K562 (cell line): Measurements from ENCODE around the gene PATJ. TPM values are rescaled to one million over a fixed set of nuclear protein-coding genes. Genes with fewer than 3 reads are reported as not detected.

ENCODE experiments used
- ATAC-seq: fragments of 200-7000 bp; cut with Tn5 transposase; 3 replicates; pipeline ENCODE4 v1.9.1; 2020; ENCODE audit warnings: moderate library complexity
- BruUV-seq: library from RNA; stranded (reverse); fragments of 400-500 nt; replicated peaks from 2 replicates; lab custom pipeline; 2021; lab: Mats Ljungman, UMichigan
- CTCF ChIA-PET: fragments of 300-600 bp; formaldehyde crosslinking; extraction: SDS; loops from one replicate; lab custom pipeline; 2021; ENCODE audit warnings: low intra/inter-chr PET ratio; lab: Yijun Ruan, JAX
- POLR2A ChIA-PET: fragments of 300-600, 350-650 bp; sonication (Branson Sonifier 250); formaldehyde crosslinking; extraction: SDS; loops from one replicate; lab custom pipeline; 2021; ENCODE audit warnings: antibody characterized with exemption, inconsistent platforms; lab: Yijun Ruan, JAX
- DNase-seq, 4 experiments: peaks; one replicate each; pipeline versions ENCODE4 v3.0.0 to v3.0.0-alpha.2; 2011 to 2018; ENCODE audit warnings: low spot score in 3 of 4, mixed read lengths in 3 of 4; ENCODE audit errors: extremely low read depth in 1 of 4
- FAIRE-seq: peaks from 2 replicates; lab custom pipeline; 2011; peaks lifted over from hg19 to GRCh38; lab: Jason Lieb, UNC
- H2AFZ ChIP-seq: 2 replicates; pipeline ENCODE4 v1.6.0; 2011; ENCODE audit warnings: low read depth, low read length, control low read depth, inconsistent platforms
- H3K27ac ChIP-seq: fragments of 200-600 bp; 3 replicates; pipeline ENCODE4 v1.8.0; 2011; ENCODE audit warnings: low read depth, mild to moderate bottlenecking, control low read depth, inconsistent platforms, low read length, moderate library complexity, mixed read lengths; ENCODE audit errors: extremely low read depth
- H3K27me3 ChIP-seq, 2 experiments: fragments of 300-600 bp in 1 of 2; 2 replicates in 1 of 2; 3 replicates in 1 of 2; pipeline versions ENCODE4 v1.6.0 to v1.8.0; 2011; ENCODE audit warnings: inconsistent platforms in 2 of 2, low read length in 2 of 2, mild to moderate bottlenecking in 1 of 2, mixed read lengths in 1 of 2, moderate library complexity in 1 of 2; ENCODE audit not compliant: control insufficient read depth in 2 of 2, insufficient read depth in 2 of 2
- H3K36me3 ChIP-seq: fragments of 300-600 bp; 3 replicates; pipeline ENCODE4 v1.8.0; 2011; ENCODE audit warnings: mild to moderate bottlenecking, low read length, inconsistent platforms; ENCODE audit not compliant: control insufficient read depth, insufficient read depth
- H3K4me1 ChIP-seq, 2 experiments: fragments of 200-600 bp in 1 of 2; replicated peaks in 1 of 2; 2 replicates in 1 of 2; 3 replicates in 1 of 2; pipeline versions ENCODE4 v1.5.1 to v1.8.0; 2011; ENCODE audit warnings: inconsistent platforms in 2 of 2, low read length in 2 of 2, mild to moderate bottlenecking in 1 of 2, mixed read lengths in 1 of 2, moderate library complexity in 1 of 2; ENCODE audit not compliant: control insufficient read depth in 2 of 2, insufficient read depth in 2 of 2
- H3K4me2 ChIP-seq: 2 replicates; pipeline ENCODE4 v1.6.1; 2011; ENCODE audit warnings: low read length, control low read depth, inconsistent platforms, mixed read lengths; ENCODE audit not compliant: insufficient read depth
- H3K4me3 ChIP-seq: fragments of 200-600 bp; sonication (generic), shearing (Covaris generic); 2 replicates; pipeline ENCODE4 v1.5.1; 2016; ENCODE audit warnings: control low read depth, inconsistent platforms
- H3K79me2 ChIP-seq: fragments of 200-600 bp; 3 replicates; pipeline ENCODE4 v1.8.0; 2011; ENCODE audit warnings: low read length, inconsistent platforms; ENCODE audit not compliant: control insufficient read depth, insufficient read depth
- H3K9ac ChIP-seq, 2 experiments: 2 replicates each; pipeline versions ENCODE4 v1.6.0 to v1.6.1; 2011; ENCODE audit warnings: low read depth in 2 of 2, low read length in 2 of 2, control low read depth in 1 of 2, inconsistent platforms in 1 of 2, mild to moderate bottlenecking in 1 of 2, mixed read lengths in 1 of 2; ENCODE audit not compliant: insufficient read depth in 1 of 2
- H3K9me1 ChIP-seq: one replicate; pipeline ENCODE4 v1.6.0; 2011; ENCODE audit warnings: inconsistent platforms, mild to moderate bottlenecking, low read length, moderate library complexity; ENCODE audit not compliant: control insufficient read depth, insufficient read depth
- H3K9me3 ChIP-seq: replicated peaks from 2 replicates; pipeline ENCODE4 v1.5.1; 2011; ENCODE audit warnings: low read depth, low read length, inconsistent platforms; ENCODE audit not compliant: control insufficient read depth, insufficient read depth
- H4K20me1 ChIP-seq: replicated peaks from 2 replicates; pipeline ENCODE4 v1.6.1; 2011; ENCODE audit warnings: low read length, inconsistent platforms, mixed read lengths; ENCODE audit not compliant: control insufficient read depth, insufficient read depth
- ATF3 ChIP-seq, 2 experiments: fragments of 450-650 bp in 1 of 2; sonication (generic) in 1 of 2; formaldehyde crosslinking in 1 of 2; IDR thresholded peaks in 1 of 2; conservative IDR thresholded peaks in 1 of 2; 2 replicates each; pipeline versions ENCODE4 v1.6.1 to v1.8.1; 2016 to 2023; ENCODE audit warnings: mild to moderate bottlenecking in 2 of 2, moderate library complexity in 2 of 2, inconsistent platforms in 1 of 2, missing genetic modification reagents in 1 of 2
- FOXJ3 ChIP-seq: sonication (generic); formaldehyde crosslinking; IDR thresholded peaks from 2 replicates; pipeline ENCODE4 v1.4.0; 2020; ENCODE audit warnings: mild to moderate bottlenecking, missing genetic modification reagents
- GTF2F1 ChIP-seq: IDR thresholded peaks from 2 replicates; pipeline ENCODE4 v1.6.1; 2011; ENCODE audit warnings: low read depth, low read length, improper control_type of control experiment
- NCOA6 ChIP-seq: fragments of 450-650 bp; IDR thresholded peaks from 2 replicates; pipeline ENCODE4 v1.6.1; 2017; ENCODE audit warnings: mild to moderate bottlenecking
- PHTF2 ChIP-seq: fragments of 250-450 bp; sonication (Bioruptor Pico); IDR thresholded peaks from 2 replicates; pipeline ENCODE4 v1.5.0; 2021; ENCODE audit warnings: mild to moderate bottlenecking
- TAF9B ChIP-seq: fragments of 450-650 bp; IDR thresholded peaks from 2 replicates; pipeline ENCODE4 v1.6.1; 2018; ENCODE audit warnings: mild to moderate bottlenecking; ENCODE audit not compliant: partially characterized antibody
- WGBS: fragments of 100-300 bp; shearing (Covaris generic); methylation state at CpG from one replicate; pipeline ENCODE4 v1.1.6; 2016; ENCODE audit warnings: low coverage, mixed read lengths; ENCODE audit not compliant: insufficient coverage; ENCODE audit errors: missing lambda C conversion rate; 5-methylcytosine and 5-hydroxymethylcytosine counted together
- in situ Hi-C: fragments of 300-500 bp; cut with MboI; formaldehyde crosslinking; loops from 4 replicates; pipeline ENCODE4 v1.15.0; 2018; ENCODE audit warnings: inconsistent platforms, mixed read lengths
- intact Hi-C: fragments of 100-400 bp; cut with micrococcal nuclease; formaldehyde crosslinking; loops from 2 replicates; pipeline ENCODE4 v1.14.2; 2022
- polyA plus RNA-seq, 8 experiments: library from polyadenylated mRNA; depleted of rRNA in 4 of 8; stranded (reverse) in 5 of 8; unstranded in 3 of 8; fragments of >200 nt; fragmentation: Nextera tagmentation in 2 of 8; fragmentation: Illumina TruSeq in 1 of 8; extraction: Ambion mirVana in 2 of 8; extraction: Trizol in 1 of 8; gene quantifications; 2 replicates each; pipeline versions ENCODE4 v1.2.1 to v1.2.3, GENCODE V29; 2011 to 2014; ENCODE audit warnings: inconsistent platforms in 1 of 8, missing spikeins in 1 of 8
- total RNA-seq, 7 experiments: library from RNA; depleted of rRNA in 6 of 7; stranded (reverse); fragments of >200 nt in 6 of 7; fragmentation: Illumina TruSeq in 2 of 7; extraction: Trizol in 2 of 7; gene quantifications; 2 replicates each; pipeline versions ENCODE4 v1.2.1 to v1.2.3, GENCODE V29; 2011 to 2021; ENCODE audit warnings: low replicate concordance in 1 of 7

PATJ gene
- total and polyA plus RNA-seq, 9 of the 15 experiments (the other 6 are each of a cell fraction or from before 2014, with no cell fraction given), result 0.22 TPM; not detected in 8

DNA sequence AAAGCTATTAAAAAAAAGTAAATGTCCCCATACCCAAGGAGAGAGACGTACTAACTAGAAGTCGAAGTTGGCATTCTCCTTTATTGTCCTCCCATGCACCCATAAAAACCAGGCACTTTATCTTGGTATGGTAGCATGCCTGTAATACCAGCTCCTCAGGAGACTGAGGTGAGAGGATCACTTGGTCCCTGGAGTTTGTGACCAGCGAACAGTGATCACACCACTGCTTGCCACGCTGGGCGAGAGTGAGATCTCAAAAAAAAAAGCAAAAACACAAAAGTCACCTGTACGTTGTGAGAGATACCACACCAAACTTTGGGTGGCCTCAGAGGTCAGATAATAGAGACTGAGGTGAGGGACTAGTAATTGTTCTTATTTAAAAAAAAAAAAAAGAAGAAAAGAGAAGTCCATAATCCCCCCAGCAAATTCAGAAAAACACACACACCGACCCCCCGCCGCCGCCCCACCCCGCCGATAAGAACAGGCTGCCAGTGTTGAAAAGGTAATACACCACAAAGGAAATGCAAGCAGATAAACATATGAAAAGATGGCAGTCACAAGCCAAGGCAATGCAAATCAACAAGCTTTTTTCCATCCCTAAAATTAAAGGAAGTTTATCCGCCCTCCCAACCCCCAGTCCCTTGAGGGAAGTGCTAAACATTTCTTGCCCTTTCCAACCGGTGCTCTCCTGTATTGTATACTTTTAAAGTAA is 455.9 kb downstream of the PATJ start:
- Histone ChIP-seq H3K9me3 (no peaks in the 10 kb centered on the region), H3K79me2 (no peaks in the 10 kb centered on the region), H2AFZ (no peak overlapping the region), H3K27ac (no peak overlapping the region), H3K27me3 (peaks cover 12 to 33% of the 10 kb centered on the region in 2 experiments), H3K9me1 (no peaks in the 10 kb centered on the region), H3K9ac (no peak overlapping the region), H3K4me2 (no peak overlapping the region), H3K4me3 (no peak overlapping the region), H3K4me1 (no peaks in the 10 kb centered on the region), H3K36me3 (no peaks in the 10 kb centered on the region), H4K20me1 (no peaks in the 10 kb centered on the region)
- no TSS peak for BruUV-seq
- ATAC-seq (no peak), DNase-seq (no peak), FAIRE-seq (no peak)
- 1% methylated on average over 11 of the region's 14 CpGs for WGBS
- in situ Hi-C loops, result no loop called here
- CTCF ChIA-PET, result no interaction called here
- TF ChIP-seq NCOA6, result no peak
- TF ChIP-seq FOXJ3 (CRISPR knock-in tag), result no peak
- TF ChIP-seq PHTF2, result no peak
- no peak for TF ChIP-seq GTF2F1
- intact Hi-C loops, result no loop called here
- POLR2A ChIA-PET, result interaction anchor here (0.6 kb wide), 2 partner anchors 74 to 473 kb away, joined by 3 read pairs; no protein-coding TSS in a partner anchor

DNA sequence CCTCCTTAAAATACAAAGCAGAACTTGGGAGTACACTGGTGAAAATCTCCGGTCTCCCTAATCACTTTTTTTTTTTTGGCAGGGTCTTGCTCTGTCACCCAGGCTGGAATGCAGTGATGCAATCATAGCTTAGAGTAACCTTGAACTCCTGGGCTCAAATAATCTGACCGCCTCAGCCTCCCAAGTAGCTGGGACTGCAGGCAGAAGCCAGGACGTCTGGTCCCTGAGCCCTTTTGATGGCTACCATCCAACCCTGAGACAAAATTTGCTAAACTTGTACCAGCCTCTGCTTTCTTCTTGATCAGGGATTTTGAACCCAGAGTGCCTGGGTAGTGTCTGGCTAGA is 456.5 kb downstream of the PATJ start:
- no peaks in the 10 kb centered on the region for H3K79me2 ChIP-seq
- no peak for TF ChIP-seq TAF9B
- TF ChIP-seq ATF3 (IDR thresholded peaks at IDR 0.05), result peak; percentile 41
- no peak for TF ChIP-seq ATF3 (CRISPR knock-in tag; conservative IDR thresholded peaks at IDR 0.05)
- TF ChIP-seq, all 486 proteins: peak for 1
- H3K36me3 ChIP-seq, result no peaks in the 10 kb centered on the region
- H2AFZ ChIP-seq, result no peak overlapping the region
- intact Hi-C loops (no loop called here), in situ Hi-C loops (no loop called here)
- no peak overlapping the region for H3K4me2 ChIP-seq
- DNase-seq, result no peak
- no peak overlapping the region for H3K9ac ChIP-seq
- no peak for FAIRE-seq
- no peak overlapping the region for H3K4me3 ChIP-seq
- no peak for ATAC-seq
- ChIA-PET POLR2A (interaction anchor here (0.6 kb wide), 1 partner anchor 75 kb away, joined by 3 read pairs; no protein-coding TSS in a partner anchor), CTCF (no interaction called here)
- no peaks in the 10 kb centered on the region for H4K20me1 ChIP-seq
- no TSS peak for BruUV-seq
- H3K27ac ChIP-seq, result no peak overlapping the region
- no peaks in the 10 kb centered on the region for H3K9me1 ChIP-seq
- no peaks in the 10 kb centered on the region for H3K4me1 ChIP-seq
- H3K9me3 ChIP-seq, result no peaks in the 10 kb centered on the region
- H3K27me3 ChIP-seq, result peaks cover 12 to 33% of the 10 kb centered on the region in 2 experiments
- 4% methylated on average over 3 of the region's 3 CpGs for WGBS
